ENCODE measurements around the gene UNC79.

- TF ChIP-seq CTCF (IDR thresholded peaks at IDR 0.05; ENCODE audit: poor library complexity) (no peak), EZH2phosphoT487 (IDR thresholded peaks at IDR 0.05; ENCODE audit: low read depth, severe bottlenecking, unreplicated experiment) (no peak)
These were observed 140.5 kb downstream of the UNC79 start for GRCh38 chr14:93571275-93571674.
